NCI-H128 (cell line): Measurements from ENCODE around the gene MRPL53.
"Not testable (repeated sequence)": the region's sequence is repeated elsewhere in the genome, so short reads cannot be mapped to it uniquely, and the experiment has no call there.

Experiments
- DNase-seq: peaks from one replicate; lab custom pipeline; 2025; ENCODE audit not compliant: unreplicated experiment; lab: John Stamatoyannopoulos, UW

Gene MRPL53

GRCh38 chr2:74454654-74455511 lies 17.6 kb downstream of the MRPL53 start, which contains the start of gene INO80B:
Gene INO80B (plus strand): TSS chr2:74455087. CDS start chr2:74455117, 30 bp downstream.
- DNase-seq, result peak; percentile 95

- no peak for DNase-seq
These were observed 21.8 kb downstream of the MRPL53 start for GRCh38 chr2:74450570-74451190.

GRCh38 chr2:74448771-74449170 lies 23.7 kb downstream of the MRPL53 start:
- DNase-seq, result no peak

- no peak for DNase-seq
These were observed 25.1 kb downstream of the MRPL53 start for GRCh38 chr2:74447230-74447999.

GRCh38 chr2:74444498-74445318 lies 27.8 kb downstream of the MRPL53 start:
- no peak for DNase-seq

GRCh38 chr2:74442483-74443297 lies 29.8 kb downstream of the MRPL53 start:
- not testable (repeated sequence) for DNase-seq

- peak; percentile 16 for DNase-seq
These were observed 30.6 kb downstream of the MRPL53 start, which contains the start of gene RTKN for GRCh38 chr2:74441690-74442482. Gene RTKN (minus strand): TSS chr2:74441937. CDS start chr2:74441816, 121 bp downstream.

- DNase-seq, result no peak
These were observed 31.2 kb downstream of the MRPL53 start for GRCh38 chr2:74441170-74441689.

- DNase-seq, result peak; percentile 39
These were observed 31.9 kb downstream of the MRPL53 start for GRCh38 chr2:74440378-74441169.

- DNase-seq, result no peak
These were observed 32.6 kb downstream of the MRPL53 start for GRCh38 chr2:74439803-74440377.

GRCh38 chr2:74439373-74439772 lies 33.1 kb downstream of the MRPL53 start:
- DNase-seq, result no peak

- DNase-seq, result no peak
These were observed 34.2 kb downstream of the MRPL53 start for GRCh38 chr2:74438248-74438647.

GRCh38 chr2:74436848-74437695 lies 35.4 kb downstream of the MRPL53 start:
- DNase-seq, result no peak

- DNase-seq, result no peak
These were observed 36.2 kb downstream of the MRPL53 start for GRCh38 chr2:74436111-74436805.

GRCh38 chr2:74430502-74430901 lies 42.0 kb downstream of the MRPL53 start:
- no peak for DNase-seq
